Upper lobe of right lung (tissue), 1 donor: ENCODE measurements around the gene GTF2IRD1. TPM values are rescaled to one million over a fixed set of nuclear protein-coding genes. Genes with fewer than 3 reads are reported as not detected.

ENCODE experiments used
- ATAC-seq: fragments of 200-7000 bp; cut with Tn5 transposase; one replicate; pipeline ENCODE4 v1.9.1; 2020; ENCODE audit warnings: mild to moderate bottlenecking, moderate library complexity
- DNase-seq: peaks from one replicate; pipeline ENCODE4 v3.0.0-alpha.2; 2020
- H3K27ac ChIP-seq: fragments of 200-600 bp; one replicate; pipeline ENCODE4 v1.8.0; 2022
- H3K27me3 ChIP-seq: fragments of 200-600 bp; one replicate; pipeline ENCODE4 v1.8.0; 2022; ENCODE audit warnings: mild to moderate bottlenecking
- H3K36me3 ChIP-seq: fragments of 200-600 bp; one replicate; pipeline ENCODE4 v1.8.0; 2022
- H3K4me1 ChIP-seq: fragments of 200-600 bp; one replicate; pipeline ENCODE4 v1.8.0; 2022
- H3K4me3 ChIP-seq: fragments of 200-600 bp; one replicate; pipeline ENCODE4 v1.8.0; 2022; ENCODE audit warnings: mild to moderate bottlenecking
- H3K9me3 ChIP-seq: fragments of 200-600 bp; one replicate; pipeline ENCODE4 v1.8.0; 2022
- CTCF ChIP-seq: fragments of 200-600 bp; IDR thresholded peaks from one replicate; pipeline ENCODE4 v1.8.0; 2022; ENCODE audit warnings: antibody characterized with exemption
- intact Hi-C: fragments of 100-400 bp; cut with DNase I; formaldehyde crosslinking; loops from one replicate; pipeline ENCODE4 v1.11.0; 2022
- total RNA-seq: library from RNA; stranded (reverse); fragmentation: NEBNext Ultra II Directional; extraction: Animal tissue kit (Norgen Biotek cat#: 25700); gene quantifications from one replicate; pipeline ENCODE4 v1.2.1, GENCODE V29; 2021
- donor health status: DM: no; HTN: yes; CAD: no; lungs with severe emphysema.

GTF2IRD1 gene
- total RNA-seq, 1 donor from 2014 or later: 30.5 TPM

DNA sequence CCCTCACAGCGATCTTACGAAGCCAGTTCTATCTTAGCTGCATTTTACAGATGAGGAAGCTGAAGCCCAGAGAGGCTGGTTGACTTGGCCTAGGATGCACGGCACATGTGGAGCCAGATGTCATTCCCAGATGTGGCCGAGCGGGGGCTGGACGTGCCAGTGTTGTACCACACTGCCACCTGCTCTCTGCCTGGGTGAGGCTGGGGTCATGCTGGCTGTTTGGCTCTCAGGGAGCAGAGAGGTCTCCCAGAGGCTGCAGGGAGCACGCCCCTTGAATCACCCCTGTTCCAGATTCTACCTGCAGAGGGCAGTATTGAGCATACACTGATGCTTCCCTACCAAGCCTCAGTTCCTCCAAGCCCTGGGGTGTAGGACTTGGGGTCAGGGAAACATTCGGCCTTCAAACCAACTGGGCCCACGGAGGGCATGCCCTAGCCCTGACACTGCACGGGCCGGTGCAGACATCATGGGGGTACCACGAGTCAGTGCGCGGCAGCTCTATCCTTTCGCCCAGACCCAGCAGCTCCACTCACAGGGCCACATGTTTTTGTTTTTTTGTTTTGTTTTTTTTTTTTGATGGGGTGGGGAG lies 3.8 kb upstream of the GTF2IRD1 start:
- Histone ChIP-seq H3K9me3 (no peaks in the 10 kb centered on the region), H3K27ac (no peak overlapping the region), H3K4me3 (no peak overlapping the region), H3K27me3 (no peaks in the 10 kb centered on the region), H3K36me3 (no peaks in the 10 kb centered on the region), H3K4me1 (peaks cover 11% of the 10 kb centered on the region)
- intact Hi-C loops: loop anchor here (10.0 kb wide), 1 partner anchor 115 kb away; no protein-coding TSS in a partner anchor
- peak; percentile 83 for ATAC-seq
- peak; percentile 87 for TF ChIP-seq CTCF
- DNase-seq: no peak

DNA sequence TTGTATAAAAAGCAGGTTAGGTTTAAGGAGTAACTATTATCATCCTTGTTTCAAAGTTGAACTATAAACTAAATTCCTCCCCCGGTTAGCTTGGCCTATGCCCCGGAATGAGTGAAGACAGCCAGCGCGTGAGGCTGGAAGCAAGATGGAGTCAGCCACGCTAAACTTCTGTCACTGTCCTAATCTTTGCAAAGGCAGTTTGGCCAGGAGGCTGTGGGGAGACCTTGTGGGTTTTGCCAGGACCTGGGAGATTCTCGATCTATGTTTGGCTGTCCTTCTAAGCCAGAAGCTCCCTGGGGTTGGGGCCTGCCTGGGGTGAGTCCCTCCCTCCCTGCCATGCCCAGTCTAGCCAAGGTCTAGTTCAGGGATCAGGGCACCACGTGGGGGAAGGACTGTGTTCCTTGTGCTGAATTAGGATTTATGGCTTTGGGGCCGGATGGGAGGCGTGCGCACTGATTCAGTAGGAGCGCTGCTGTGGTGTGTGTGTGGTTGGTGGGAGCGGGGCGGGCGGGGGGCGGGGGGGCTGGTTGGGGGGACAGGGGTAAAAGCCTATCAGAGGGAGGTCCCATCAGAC lies 871 bp upstream of the GTF2IRD1 start:
- peak overlapping the region; percentile 53 for H3K27ac ChIP-seq
- DNase-seq: no peak
- H3K27me3 ChIP-seq: no peaks in the 10 kb centered on the region
- H3K36me3 ChIP-seq: no peaks in the 10 kb centered on the region
- no peak for TF ChIP-seq CTCF
- peaks cover 18% of the 10 kb centered on the region for H3K4me1 ChIP-seq
- peak; percentile 4 for ATAC-seq
- peak overlapping the region; percentile 65 for H3K4me3 ChIP-seq
- no peaks in the 10 kb centered on the region for H3K9me3 ChIP-seq
- intact Hi-C loops: loop anchor here (10.0 kb wide), 1 partner anchor 112 kb away; no protein-coding TSS in a partner anchor

DNA sequence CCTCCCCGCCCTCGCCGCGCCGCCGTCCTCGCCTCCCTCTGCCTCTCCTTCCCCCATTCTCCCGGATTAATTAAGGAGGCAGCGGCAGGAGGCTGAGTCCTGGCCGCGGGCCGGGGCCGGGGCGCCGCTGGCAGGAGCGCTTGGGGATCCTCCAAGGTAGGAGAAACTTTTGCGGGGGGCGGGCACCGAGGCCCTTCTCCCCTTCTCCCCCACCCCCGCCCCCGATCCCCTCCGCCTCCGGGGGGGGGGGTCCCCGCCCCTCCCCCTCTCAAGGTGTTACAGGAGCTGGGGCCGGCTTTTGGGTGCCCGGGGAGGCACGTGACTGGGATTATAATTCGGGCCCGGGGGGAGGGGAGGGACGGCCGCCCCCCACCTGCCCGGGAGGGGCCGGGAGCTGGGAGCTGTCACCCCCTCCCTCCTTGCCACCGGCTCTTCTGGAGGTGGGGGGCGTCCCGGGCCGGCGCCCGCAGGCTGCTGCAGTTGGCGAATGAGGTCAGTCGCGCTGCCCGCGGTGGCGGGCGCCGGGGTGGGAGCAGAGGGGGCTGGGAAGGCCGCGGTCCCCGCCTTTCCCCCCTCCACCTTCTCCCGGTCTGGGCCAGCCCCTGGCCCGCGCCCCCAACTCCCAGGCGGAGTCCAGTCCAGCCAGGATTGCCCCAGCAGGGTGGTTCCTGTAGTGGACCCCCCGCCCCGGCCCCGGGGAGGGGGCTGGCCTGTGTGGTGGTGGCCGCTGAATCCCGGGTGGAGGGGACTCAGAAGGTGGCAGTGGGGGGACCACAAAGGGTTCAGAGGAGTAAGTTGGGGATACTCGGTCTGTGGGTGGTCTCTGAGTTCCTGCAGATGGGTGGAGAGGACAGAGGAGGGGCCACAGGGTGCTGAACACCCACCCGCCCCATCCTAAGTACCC lies 567 bp downstream of the GTF2IRD1 start:
- ATAC-seq: peak; percentile 7
- Histone ChIP-seq H3K4me3 (peak overlapping the region; percentile 65), H3K36me3 (no peaks in the 10 kb centered on the region), H3K4me1 (peaks cover 18% of the 10 kb centered on the region), H3K27me3 (no peaks in the 10 kb centered on the region), H3K9me3 (no peaks in the 10 kb centered on the region), H3K27ac (peak overlapping the region; percentile 84)
- TF ChIP-seq CTCF: no peak
- intact Hi-C loops: loop anchor here (10.0 kb wide), 1 partner anchor 111 kb away; no protein-coding TSS in a partner anchor
- no peak for DNase-seq

GRCh38 chr7:74454925-74455288 lies 1.2 kb downstream of the GTF2IRD1 start:
- intact Hi-C loops: loop anchor here (10.0 kb wide), 1 partner anchor 110 kb away; no protein-coding TSS in a partner anchor
- H3K4me1 ChIP-seq: peaks cover 18% of the 10 kb centered on the region

More at GRCh38 chr7:74454925-74455288, 1.2 kb downstream of the GTF2IRD1 start:
- ATAC-seq (no peak), DNase-seq (no peak)
- H3K27me3 ChIP-seq: no peaks in the 10 kb centered on the region
- peak overlapping the region; percentile 65 for H3K4me3 ChIP-seq
- no peak for TF ChIP-seq CTCF
- H3K27ac ChIP-seq: peak overlapping the region; percentile 84
- no peaks in the 10 kb centered on the region for H3K9me3 ChIP-seq
- H3K36me3 ChIP-seq: no peaks in the 10 kb centered on the region
